K562 (cell line): Measurements from ENCODE around the gene NES.

Experiments used
- AFF4 ChIP-seq: sonication (generic); formaldehyde crosslinking; IDR thresholded peaks from 2 replicates; pipeline ENCODE4 v1.8.0; 2023; ENCODE audit warnings: mild to moderate bottlenecking, missing genetic modification reagents
- CTCF ChIP-seq, 3 experiments: IDR thresholded peaks in 2 of 3; conservative IDR thresholded peaks in 1 of 3; 2 replicates each; pipeline ENCODE4 v1.5.1; 2011 to 2012; ENCODE audit warnings: low read length in 3 of 3, mild to moderate bottlenecking in 3 of 3, control low read depth in 2 of 3, improper control_type of control experiment in 1 of 3, inconsistent platforms in 1 of 3, low read depth in 1 of 3, mixed read lengths in 1 of 3, moderate library complexity in 1 of 3; ENCODE audit not compliant: insufficient read depth in 2 of 3
- IRF1 ChIP-seq: sonication (generic); formaldehyde crosslinking; IDR thresholded peaks from 2 replicates; pipeline ENCODE4 v1.8.0; 2022; ENCODE audit warnings: missing genetic modification reagents, mild to moderate bottlenecking, borderline replicate concordance
- PTRF ChIP-seq: fragments of 450-650 bp; IDR thresholded peaks from 2 replicates; pipeline ENCODE4 v1.6.1; 2016; ENCODE audit warnings: mild to moderate bottlenecking, missing genetic modification characterization, missing compliant biosample characterization
- RBM39 ChIP-seq: fragments of 200-400 bp; formaldehyde crosslinking; optimal IDR thresholded peaks from 2 replicates; pipeline ENCODE3; 2018; ENCODE audit warnings: low read depth, low read length

- TF ChIP-seq RBM39 (no peak), CTCF (IDR thresholded peaks at IDR 0.05 in 2 of 3, conservative IDR thresholded peaks at IDR 0.05 in 1 of 3; ENCODE audit: insufficient read depth in 2 of 3, low read depth in 1 of 3, low read length in 3 of 3) (no peak), PTRF (tag) (no peak), IRF1 (no peak), AFF4 (CRISPR knock-in tag) (no peak)
Measured at GRCh38 chr1:156658945-156659574, 18.1 kb downstream of the NES start.
